IMR-90 (cell line): ENCODE results near the gene NFIX. TPM values are rescaled to one million over a fixed set of nuclear protein-coding genes. Genes with fewer than 3 reads are reported as not detected.

ENCODE experiments used
- ATAC-seq: fragments of 200-7000 bp; cut with Tn5 transposase; 2 replicates; pipeline ENCODE4 v1.9.1; 2020; ENCODE audit warnings: low read depth, mild to moderate bottlenecking, moderate library complexity
- BruUV-seq: library from RNA; stranded (reverse); fragments of 400-500 nt; replicated peaks from 2 replicates; lab custom pipeline; 2021; lab: Mats Ljungman, UMichigan
- CTCF ChIA-PET: fragments of 300-600 bp; formaldehyde crosslinking; extraction: SDS; loops from one replicate; lab custom pipeline; 2021; ENCODE audit warnings: antibody characterized with exemption; lab: Yijun Ruan, JAX
- POLR2A ChIA-PET: fragments of 300-600 bp; sonication (Branson Sonifier 250); formaldehyde crosslinking; loops from one replicate; lab custom pipeline; 2022; ENCODE audit warnings: antibody characterized with exemption; ENCODE audit not compliant: unreplicated experiment; lab: Charles Lee
- DNase-seq: peaks from one replicate; pipeline ENCODE4 v3.0.0; 2013
- H2AFZ ChIP-seq: replicated peaks from 2 replicates; pipeline ENCODE3; 2013; ENCODE audit warnings: low read length, mild to moderate bottlenecking; ENCODE audit not compliant: poor library complexity
- H2AK5ac ChIP-seq: 2 replicates; pipeline ENCODE4 v1.6.1; 2013; ENCODE audit warnings: low read depth, low read length, inconsistent platforms
- H2AK9ac ChIP-seq: replicated peaks from 2 replicates; pipeline ENCODE3; 2013; ENCODE audit warnings: mild to moderate bottlenecking, low read depth, low read length, moderate library complexity; ENCODE audit not compliant: poor library complexity
- H2BK120ac ChIP-seq: 2 replicates; pipeline ENCODE4 v1.6.1; 2013; ENCODE audit warnings: low read depth, low read length, inconsistent platforms
- H2BK15ac ChIP-seq: 3 replicates; pipeline ENCODE4 v1.6.1; 2013; ENCODE audit warnings: low read depth, low read length, inconsistent platforms
- H2BK20ac ChIP-seq: 2 replicates; pipeline ENCODE4 v1.6.1; 2013; ENCODE audit warnings: low read depth, mild to moderate bottlenecking, inconsistent platforms, low read length, moderate library complexity
- H2BK5ac ChIP-seq: 2 replicates; pipeline ENCODE4 v1.6.1; 2013; ENCODE audit warnings: mild to moderate bottlenecking, low read depth, low read length, inconsistent platforms; ENCODE audit not compliant: poor library complexity, severe bottlenecking
- H3K14ac ChIP-seq: replicated peaks from 2 replicates; pipeline ENCODE4 v1.6.1; 2013; ENCODE audit warnings: low read depth, low read length, inconsistent platforms
- H3K18ac ChIP-seq: 2 replicates; pipeline ENCODE4 v1.6.1; 2013; ENCODE audit warnings: low read depth, low read length, control low read depth
- H3K23ac ChIP-seq: 2 replicates; pipeline ENCODE4 v1.6.1; 2013; ENCODE audit warnings: low read depth, low read length, inconsistent platforms
- H3K27ac ChIP-seq: 2 replicates; pipeline ENCODE4 v1.5.1; 2013; ENCODE audit warnings: mild to moderate bottlenecking, control low read depth, low read length; ENCODE audit not compliant: insufficient read depth
- H3K27me3 ChIP-seq: 2 replicates; pipeline ENCODE4 v1.6.1; 2013; ENCODE audit warnings: low read length; ENCODE audit not compliant: control insufficient read depth, insufficient read depth
- H3K36me3 ChIP-seq: 2 replicates; pipeline ENCODE4 v1.6.1; 2013; ENCODE audit warnings: low read length, mixed read lengths; ENCODE audit not compliant: control insufficient read depth, insufficient read depth
- H3K4ac ChIP-seq: 2 replicates; pipeline ENCODE4 v1.6.1; 2013; ENCODE audit warnings: low read depth, low read length, inconsistent platforms
- H3K4me1 ChIP-seq: 2 replicates; pipeline ENCODE4 v1.6.1; 2013; ENCODE audit warnings: low read length, mixed read lengths; ENCODE audit not compliant: control insufficient read depth, insufficient read depth
- H3K4me2 ChIP-seq: 2 replicates; pipeline ENCODE4 v1.6.1; 2013; ENCODE audit warnings: low read depth, mild to moderate bottlenecking, control low read depth, low read length, moderate library complexity
- H3K4me3 ChIP-seq: 2 replicates; pipeline ENCODE4 v1.5.1; 2013; ENCODE audit warnings: low read depth, mild to moderate bottlenecking, control low read depth, low read length, moderate library complexity; ENCODE audit not compliant: insufficient read depth
- H3K56ac ChIP-seq: 2 replicates; pipeline ENCODE4 v1.6.1; 2013; ENCODE audit warnings: low read length, inconsistent platforms; ENCODE audit not compliant: insufficient read depth; ENCODE audit errors: extremely low read depth
- H3K79me1 ChIP-seq, 2 experiments: 2 replicates each; pipeline ENCODE4 v1.6.1; 2013; ENCODE audit warnings: low read length in 2 of 2, inconsistent platforms in 1 of 2, low read depth in 1 of 2
- H3K9ac ChIP-seq: 2 replicates; pipeline ENCODE4 v1.6.1; 2013; ENCODE audit warnings: low read depth, low read length, control low read depth
- H3K9me1 ChIP-seq: 2 replicates; pipeline ENCODE4 v1.6.1; 2013; ENCODE audit warnings: low read length, inconsistent platforms; ENCODE audit not compliant: insufficient read depth
- H3K9me3 ChIP-seq: 2 replicates; pipeline ENCODE4 v1.6.1; 2013; ENCODE audit warnings: low read length; ENCODE audit not compliant: control insufficient read depth, insufficient read depth
- H4K20me1 ChIP-seq: 2 replicates; pipeline ENCODE4 v1.6.1; 2013; ENCODE audit warnings: low read length, inconsistent platforms; ENCODE audit not compliant: insufficient read depth
- H4K5ac ChIP-seq: 2 replicates; pipeline ENCODE4 v1.6.1; 2013; ENCODE audit warnings: mild to moderate bottlenecking, low read depth, low read length, control low read depth
- H4K8ac ChIP-seq, 2 experiments: 2 replicates each; pipeline ENCODE4 v1.6.1; 2013; ENCODE audit warnings: low read depth in 2 of 2, low read length in 2 of 2, control low read depth in 1 of 2, inconsistent platforms in 1 of 2
- H4K91ac ChIP-seq: 2 replicates; pipeline ENCODE4 v1.6.1; 2013; ENCODE audit warnings: low read depth, low read length, inconsistent platforms; ENCODE audit not compliant: insufficient read depth
- RFX5 ChIP-seq: IDR thresholded peaks from 2 replicates; pipeline ENCODE4 v1.8.0; 2012; ENCODE audit warnings: low read depth, mild to moderate bottlenecking, low read length, moderate library complexity
- WGBS, 2 experiments: methylation state at CpG; one replicate each; pipeline versions ENCODE4 v1.1.5 to v1.1.7; 2013; ENCODE audit warnings: missing lambda C conversion rate in 2 of 2; ENCODE audit not compliant: insufficient read length in 1 of 2; ENCODE audit errors: extremely low coverage in 2 of 2; 5-methylcytosine and 5-hydroxymethylcytosine counted together
- dilution Hi-C: fragments of 300-500 bp; cut with HindIII; formaldehyde crosslinking; loops from one replicate; pipeline ENCODE4 v1.14.3; 2018; ENCODE audit warnings: low sequenced_read_pairs; ENCODE audit not compliant: unreplicated experiment
- in situ Hi-C: fragments of 300-500 bp; cut with MboI; formaldehyde crosslinking; loops from 3 replicates; pipeline ENCODE4 v1.14.3; 2019; ENCODE audit warnings: low sequenced_read_pairs, inconsistent platforms, mixed read lengths
- intact Hi-C: fragments of 100-400 bp; cut with micrococcal nuclease; formaldehyde crosslinking; loops from 2 replicates; pipeline ENCODE4 v1.10.0; 2022
- polyA plus RNA-seq, 3 experiments: library from polyadenylated mRNA; depleted of rRNA; stranded (reverse); fragments of >200 nt; gene quantifications; 2 replicates each; pipeline ENCODE4 v1.2.3, GENCODE V29; 2012; ENCODE audit warnings: low replicate concordance in 1 of 3
- total RNA-seq: library from RNA; depleted of rRNA; stranded (reverse); fragments of >200 nt; gene quantifications from 2 replicates; pipeline ENCODE4 v1.2.3, GENCODE V29; 2012

Gene NFIX
- total and polyA plus RNA-seq, 2 of the 4 experiments (the other 2 are of a cell fraction): 10.2 to 47.7 TPM

DNA sequence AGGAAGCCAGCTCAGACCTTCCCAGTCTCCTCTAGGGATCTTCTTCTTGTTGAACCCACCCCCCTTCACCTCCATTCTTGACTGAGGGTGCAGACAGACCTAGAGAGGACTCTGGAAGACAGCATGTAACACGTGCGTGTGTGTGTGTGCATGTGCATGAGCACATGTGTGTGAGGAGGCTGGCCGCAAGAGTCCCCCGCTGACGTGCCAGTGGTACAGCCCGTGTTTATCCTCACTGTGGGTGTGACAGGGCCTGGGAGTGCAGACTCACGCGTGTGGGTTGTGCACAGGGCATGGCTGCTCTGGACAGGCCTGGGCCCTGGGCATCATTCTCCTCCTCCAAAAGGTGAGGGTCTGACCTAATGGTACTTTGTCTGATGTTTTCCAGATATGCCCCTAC, 81.0 kb downstream of the NFIX start:
- Histone ChIP-seq H2AK9ac (peak overlapping the region; percentile 33), H4K91ac (no peak overlapping the region), H3K4me1 (peaks cover 30% of the 10 kb centered on the region), H3K23ac (no peak overlapping the region), H3K27me3 (no peaks in the 10 kb centered on the region), H3K79me1 (peaks cover under 1 to 34% of the 10 kb centered on the region in 2 experiments; a peak in 3 of 4 replicates), H3K18ac (no peak overlapping the region), H3K9me3 (no peaks in the 10 kb centered on the region), H2AFZ (no peak overlapping the region), H3K4me2 (no peak overlapping the region), H3K36me3 (peaks cover 49% of the 10 kb centered on the region), H2BK120ac (no peak overlapping the region), H4K20me1 (peaks cover 16% of the 10 kb centered on the region), H2BK5ac (no peak overlapping the region), H2BK15ac (no peak overlapping the region), H3K27ac (no peak overlapping the region), H2BK20ac (no peak overlapping the region), H3K4ac (no peak overlapping the region), H3K9ac (no peak overlapping the region), H4K8ac (no peak overlapping the region), H3K14ac (no peak overlapping the region), H3K4me3 (no peak overlapping the region), H2AK5ac (no peak overlapping the region), H3K9me1 (peaks cover 4% of the 10 kb centered on the region), H3K56ac (no peak overlapping the region), H4K5ac (no peak overlapping the region)
- intact Hi-C loops: no loop called here
- WGBS, 2 experiments: 69% methylated on average over 6 of the region's 8 CpGs; no CpG with 5 or more reads in 1 of the 2 experiments
- DNase-seq: no peak
- ChIA-PET CTCF (no interaction called here), POLR2A (no interaction called here)
- no peak for ATAC-seq
- TF ChIP-seq RFX5: no peak
- no TSS peak for BruUV-seq
- dilution Hi-C loops: no loop called here
- in situ Hi-C loops: no loop called here
